GM12865 (cell line): ENCODE measurements around the gene DNAJC3.
A peak's percentile ranks its signal among the peaks of the same experiment; 100 is the strongest.
"Not testable (repeated sequence)": the region's sequence is repeated elsewhere in the genome, so short reads cannot be mapped to it uniquely, and the experiment has no call there.

Experiments
- DNase-seq: peaks from one replicate; pipeline ENCODE4 v3.0.0; 2010; ENCODE audit warnings: low read depth
- H3K4me3 ChIP-seq: 2 replicates; pipeline ENCODE4 v1.5.1; 2011; ENCODE audit warnings: mild to moderate bottlenecking, low read depth, low read length, control low read depth
- CTCF ChIP-seq: IDR thresholded peaks from 2 replicates; pipeline ENCODE4 v1.5.1; 2011; ENCODE audit warnings: low read length, control low read depth, low read depth, inconsistent platforms; ENCODE audit not compliant: insufficient read depth; ENCODE audit errors: missing control alignments

The DNAJC3 gene

GRCh38 chr13:95689582-95689926, 12.6 kb downstream of the DNAJC3 start:
- H3K4me3 ChIP-seq = no peak overlapping the region
- TF ChIP-seq CTCF = no peak
- no peak for DNase-seq

GRCh38 chr13:95690986-95691385, 14.0 kb downstream of the DNAJC3 start:
- DNase-seq, H3K4me3 ChIP-seq: not testable (repeated sequence)

- no peak for DNase-seq
- no peak overlapping the region for H3K4me3 ChIP-seq
- TF ChIP-seq CTCF = no peak
Observed at GRCh38 chr13:95697052-95697680, 20.2 kb downstream of the DNAJC3 start.

- peak; percentile 16 for TF ChIP-seq CTCF
- H3K4me3 ChIP-seq = no peak overlapping the region
- no peak for DNase-seq
Observed at GRCh38 chr13:95698047-95698749, 21.3 kb downstream of the DNAJC3 start.

DNA sequence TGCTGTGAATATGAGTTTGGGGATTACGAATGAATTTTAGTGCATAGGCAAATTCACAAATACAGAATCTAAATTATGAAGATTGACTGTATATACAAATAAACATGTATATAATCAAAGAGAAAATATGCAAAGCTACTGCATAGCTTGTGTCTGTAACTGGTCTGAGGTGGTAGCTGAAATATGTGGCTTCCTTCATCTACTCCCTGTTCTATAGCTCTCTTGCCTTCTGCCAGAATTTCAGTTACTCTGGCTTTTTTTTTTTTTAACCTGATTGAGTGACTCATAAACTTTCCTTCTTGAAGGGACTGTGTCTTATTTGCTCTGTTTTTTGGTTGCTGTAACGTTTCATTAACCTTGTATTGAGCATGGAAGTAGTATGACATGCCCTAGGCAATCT, 26.6 kb downstream of the DNAJC3 start:
- TF ChIP-seq CTCF = no peak
- DNase-seq = no peak
- H3K4me3 ChIP-seq = no peak overlapping the region

DNA sequence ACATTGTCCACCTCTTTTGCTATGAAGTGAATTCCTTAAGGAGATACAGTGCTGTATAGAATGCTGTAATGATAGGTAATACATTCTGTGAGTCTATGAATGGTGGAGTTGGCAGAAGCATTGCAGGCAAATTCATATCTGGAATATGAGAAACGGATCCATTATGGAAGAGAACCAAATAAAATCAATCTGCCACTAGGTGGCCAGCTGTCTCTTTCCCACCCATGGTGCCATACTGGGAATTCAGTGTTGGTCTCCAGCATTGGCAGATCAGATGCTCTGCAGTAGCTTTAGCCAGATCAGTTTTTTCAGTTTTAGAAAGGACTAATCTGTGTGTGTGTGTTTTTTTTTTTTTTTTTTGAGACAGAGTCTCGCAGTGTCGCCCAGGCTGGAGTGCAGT, 27.6 kb downstream of the DNAJC3 start:
- no peak for TF ChIP-seq CTCF
- no peak for DNase-seq

DNA sequence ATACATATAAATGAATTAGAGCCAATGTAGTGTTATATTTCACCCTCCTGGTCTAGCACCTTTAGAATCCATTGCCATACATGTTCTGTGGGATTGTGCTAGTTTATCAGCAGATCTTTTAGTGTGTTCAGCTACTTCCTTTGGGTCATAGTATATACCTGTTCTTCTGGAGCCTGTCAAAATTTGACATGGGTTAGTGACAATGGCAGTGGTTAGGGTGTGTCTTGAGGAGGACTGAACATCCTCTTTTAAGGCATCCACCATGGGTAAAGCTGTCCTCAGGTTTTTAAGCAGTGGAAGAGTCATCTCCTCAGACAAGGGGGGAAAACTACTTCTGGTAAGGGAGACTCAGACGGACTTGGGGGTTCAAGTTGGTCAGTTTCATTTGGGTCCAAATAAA, 29.4 kb downstream of the DNAJC3 start:
- no peak for TF ChIP-seq CTCF
- H3K4me3 ChIP-seq = no peak overlapping the region
- DNase-seq = no peak

More for the DNA sequence above, 27.6 kb downstream of the DNAJC3 start:
- no peak overlapping the region for H3K4me3 ChIP-seq
